Type B pancreatic cell (in vitro differentiated cells): ENCODE measurements around the gene PTPN13. TPM values are rescaled to one million over a fixed set of nuclear protein-coding genes. Genes with fewer than 3 reads are reported as not detected.

Experiments
- DNase-seq: peaks from one replicate; pipeline ENCODE4 v3.0.0; 2021; ENCODE audit warnings: mixed read lengths; ENCODE audit not compliant: unreplicated experiment; ENCODE audit errors: extremely low spot score
- H3K27ac Mint-ChIP-seq: 2 replicates; pipeline ENCODE4 v1.8.0; 2021; ENCODE audit warnings: mild to moderate bottlenecking, mixed read lengths
- H3K27me3 Mint-ChIP-seq: 2 replicates; pipeline ENCODE4 v1.8.0; 2021; ENCODE audit warnings: mixed read lengths
- H3K36me3 Mint-ChIP-seq: 2 replicates; pipeline ENCODE4 v1.8.0; 2021; ENCODE audit warnings: mixed read lengths
- H3K4me1 Mint-ChIP-seq: one replicate; pipeline ENCODE4 v1.8.0; 2021; ENCODE audit warnings: mixed read lengths; ENCODE audit not compliant: unreplicated experiment
- H3K4me3 Mint-ChIP-seq: 2 replicates; pipeline ENCODE4 v1.8.0; 2021; ENCODE audit warnings: mild to moderate bottlenecking, mixed read lengths
- H3K9me3 Mint-ChIP-seq: 2 replicates; pipeline ENCODE4 v1.8.0; 2021; ENCODE audit warnings: mixed read lengths
- CTCF ChIP-seq: fragments of 200-600 bp; sonication (generic); conservative IDR thresholded peaks from 2 replicates; pipeline ENCODE4 v1.5.0; 2021; ENCODE audit warnings: antibody characterized with exemption, mild to moderate bottlenecking
- total RNA-seq: library from RNA; stranded (reverse); gene quantifications from 2 replicates; pipeline ENCODE4 v1.2.1, GENCODE V29; 2021; ENCODE audit warnings: low replicate concordance

PTPN13 gene
- total RNA-seq, 1 donor from 2014 or later = 69.0 TPM

GRCh38 chr4:86685401-86685800 lies 91.3 kb downstream of the PTPN13 start:
- Mint-ChIP-seq H3K4me3 (no peak overlapping the region), H3K27ac (peak overlapping the region; percentile 36), H3K4me1 (no peaks in the 10 kb centered on the region), H3K36me3 (peaks cover 29% of the 10 kb centered on the region), H3K9me3 (no peaks in the 10 kb centered on the region), H3K27me3 (no peaks in the 10 kb centered on the region)
- TF ChIP-seq CTCF = no peak
- DNase-seq = no peak

GRCh38 chr4:86686741-86687140 lies 92.6 kb downstream of the PTPN13 start:
- no peak for TF ChIP-seq CTCF
- H3K4me1 Mint-ChIP-seq = no peaks in the 10 kb centered on the region
- H3K4me3 Mint-ChIP-seq = no peak overlapping the region
- no peak overlapping the region for H3K27ac Mint-ChIP-seq
- H3K9me3 Mint-ChIP-seq = no peaks in the 10 kb centered on the region
- peaks cover 25% of the 10 kb centered on the region for H3K36me3 Mint-ChIP-seq
- no peak for DNase-seq
- H3K27me3 Mint-ChIP-seq = no peaks in the 10 kb centered on the region

- Mint-ChIP-seq H3K9me3 (no peaks in the 10 kb centered on the region), H3K4me3 (no peak overlapping the region), H3K4me1 (no peaks in the 10 kb centered on the region), H3K27ac (peak overlapping the region; percentile 19), H3K27me3 (no peaks in the 10 kb centered on the region), H3K36me3 (peaks cover 21% of the 10 kb centered on the region)
- no peak for TF ChIP-seq CTCF
- no peak for DNase-seq
Measured at GRCh38 chr4:86688026-86688425, 93.9 kb downstream of the PTPN13 start.

- no peak for DNase-seq
- Mint-ChIP-seq H3K27ac (no peak overlapping the region), H3K4me3 (no peak overlapping the region), H3K9me3 (peaks cover 5% of the 10 kb centered on the region), H3K4me1 (peaks cover 5% of the 10 kb centered on the region), H3K27me3 (no peaks in the 10 kb centered on the region), H3K36me3 (peaks cover 32% of the 10 kb centered on the region)
- TF ChIP-seq CTCF = no peak
Measured at GRCh38 chr4:86704601-86705000, 110.5 kb downstream of the PTPN13 start.

GRCh38 chr4:86706923-86707597 lies 112.9 kb downstream of the PTPN13 start:
- H3K36me3 Mint-ChIP-seq = peaks cover 21% of the 10 kb centered on the region
- no peaks in the 10 kb centered on the region for H3K27me3 Mint-ChIP-seq
- peak overlapping the region; percentile 3 for H3K4me3 Mint-ChIP-seq
- H3K27ac Mint-ChIP-seq = peak overlapping the region; percentile 84
- no peak for TF ChIP-seq CTCF
- DNase-seq = no peak
- peaks cover 5% of the 10 kb centered on the region for H3K4me1 Mint-ChIP-seq
- H3K9me3 Mint-ChIP-seq = peaks cover 5% of the 10 kb centered on the region
